HG03045 (cell line): ENCODE results near the gene CCDC63.
"Not testable (repeated sequence)": the region's sequence is repeated elsewhere in the genome, so short reads cannot be mapped to it uniquely, and the experiment has no call there.

Experiments used
- ATAC-seq: cut with Tn5 transposase; IDR thresholded peaks from one replicate; pipeline ENCODE4 v1.9.1; 2021; ENCODE audit warnings: mild to moderate bottlenecking, moderate library complexity; ENCODE audit not compliant: unreplicated experiment

CCDC63 gene

GRCh38 chr12:110844131-110844530 lies 2.7 kb upstream of the CCDC63 start:
- no peak for ATAC-seq

- ATAC-seq = no peak
Measured at GRCh38 chr12:110844551-110845338, 2.0 kb upstream of the CCDC63 start.

DNA sequence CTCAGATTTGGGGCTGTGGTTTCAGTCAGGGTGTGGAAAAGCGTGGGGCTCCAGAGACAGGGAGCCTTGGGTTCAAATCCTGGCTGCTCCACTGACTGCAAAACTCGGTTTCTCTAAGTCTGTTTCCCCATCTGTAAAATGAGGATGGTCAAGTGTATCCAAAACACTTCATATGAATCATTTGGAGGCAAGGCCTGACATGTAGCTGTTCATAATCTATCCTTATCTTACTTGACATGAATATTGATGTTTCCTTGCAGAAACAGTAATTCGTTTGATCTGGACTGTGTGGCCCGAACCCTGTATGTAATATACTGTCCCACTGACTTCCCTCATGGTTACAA lies 1.5 kb upstream of the CCDC63 start:
- ATAC-seq = no peak

DNA sequence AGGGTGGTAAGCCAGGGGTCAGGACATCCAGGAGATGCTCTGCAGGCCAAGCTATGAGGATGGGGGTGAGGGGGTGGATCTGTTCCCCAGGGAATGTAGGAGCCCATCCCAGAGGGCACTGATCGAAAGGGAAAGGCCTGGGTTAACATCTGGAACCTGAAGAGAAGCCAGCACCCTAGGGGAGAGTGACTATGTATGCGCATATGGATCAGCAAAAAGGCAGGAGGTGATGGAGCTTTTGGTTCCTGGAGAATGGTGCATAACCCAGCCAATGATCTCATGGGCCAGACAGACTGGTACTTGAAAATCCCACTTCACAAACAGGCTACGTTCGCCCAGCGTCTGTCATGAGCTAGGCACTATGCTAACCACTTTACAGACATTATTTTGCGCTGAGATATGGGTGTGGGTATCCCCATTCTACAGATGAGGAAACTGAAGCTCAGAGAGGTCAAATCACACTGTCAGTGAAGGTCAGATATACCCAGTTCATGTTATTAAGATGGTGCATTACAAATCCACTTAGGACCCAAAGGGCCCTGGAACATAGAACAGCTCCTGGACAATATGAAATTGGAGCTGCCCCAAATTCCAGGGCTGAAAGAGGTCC lies 1.6 kb downstream of the CCDC63 start:
- no peak for ATAC-seq

DNA sequence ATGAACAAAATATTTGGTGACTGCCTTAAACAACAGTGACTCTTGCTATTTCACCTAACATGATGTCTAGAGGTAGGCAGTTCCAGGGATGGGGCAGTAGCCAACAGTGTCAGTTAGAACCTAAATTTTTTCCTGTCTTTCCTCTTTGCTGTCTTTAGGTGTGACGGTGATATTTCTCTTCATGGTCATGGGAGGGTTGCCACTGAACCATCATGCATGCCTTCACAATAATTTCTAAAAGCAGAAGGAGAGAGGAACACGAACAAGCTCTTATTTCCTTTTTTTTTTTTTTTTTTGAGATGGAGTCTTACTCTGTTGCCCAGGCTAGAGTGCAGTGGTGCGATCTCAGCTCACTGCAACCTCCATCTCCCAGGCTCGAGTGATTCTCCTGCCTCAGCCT lies 2.4 kb downstream of the CCDC63 start:
- no peak for ATAC-seq

DNA sequence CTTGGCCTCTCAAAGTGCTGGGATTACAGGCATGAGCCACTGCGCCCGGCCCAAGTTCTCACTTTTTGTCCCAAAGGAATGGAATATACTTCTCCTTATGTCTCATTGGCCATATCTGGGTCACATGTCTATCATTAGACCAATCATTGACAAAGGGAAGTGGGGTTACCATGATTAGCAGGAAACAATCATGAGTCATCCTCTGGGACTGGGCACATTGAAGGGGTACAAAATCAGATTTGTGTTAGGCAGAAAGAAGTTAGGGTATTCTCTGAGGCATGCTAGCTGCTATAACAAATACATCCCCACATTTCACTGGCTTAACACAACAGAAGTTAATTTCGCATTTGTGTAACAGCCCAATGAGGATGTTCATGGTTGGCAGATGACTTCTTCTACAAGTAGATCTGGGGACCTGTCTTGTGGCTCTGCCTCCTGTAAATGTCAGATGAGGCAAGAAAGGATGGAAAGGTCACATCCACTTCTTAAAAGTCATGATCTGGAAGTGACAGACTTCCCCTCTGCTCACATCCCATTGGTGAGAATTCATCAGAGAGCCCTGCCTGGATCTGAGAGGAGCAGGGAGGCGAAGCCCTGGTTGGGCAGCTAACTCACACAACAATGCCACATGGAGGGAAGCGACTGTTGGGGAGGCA lies 3.1 kb downstream of the CCDC63 start:
- ATAC-seq = no peak

DNA sequence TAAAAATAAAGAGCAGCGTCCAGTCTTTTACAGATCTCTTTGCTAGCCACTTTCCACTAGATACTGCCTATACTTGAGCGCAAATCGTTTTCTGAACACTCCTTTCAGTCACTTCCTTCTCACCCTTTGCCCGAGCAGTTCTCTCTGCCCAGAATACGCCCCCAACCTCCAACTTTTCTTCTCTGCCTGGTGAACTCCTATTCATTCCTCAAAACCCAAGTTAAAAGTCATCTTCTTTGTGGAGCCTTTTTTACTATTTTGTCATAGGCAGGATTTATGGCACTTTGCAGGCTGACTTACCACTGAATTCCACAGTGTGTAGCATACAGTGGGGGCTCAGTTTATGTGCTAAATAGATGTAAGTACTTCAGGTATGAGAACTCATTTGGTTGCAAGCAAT lies 4.0 kb downstream of the CCDC63 start:
- ATAC-seq = no peak

DNA sequence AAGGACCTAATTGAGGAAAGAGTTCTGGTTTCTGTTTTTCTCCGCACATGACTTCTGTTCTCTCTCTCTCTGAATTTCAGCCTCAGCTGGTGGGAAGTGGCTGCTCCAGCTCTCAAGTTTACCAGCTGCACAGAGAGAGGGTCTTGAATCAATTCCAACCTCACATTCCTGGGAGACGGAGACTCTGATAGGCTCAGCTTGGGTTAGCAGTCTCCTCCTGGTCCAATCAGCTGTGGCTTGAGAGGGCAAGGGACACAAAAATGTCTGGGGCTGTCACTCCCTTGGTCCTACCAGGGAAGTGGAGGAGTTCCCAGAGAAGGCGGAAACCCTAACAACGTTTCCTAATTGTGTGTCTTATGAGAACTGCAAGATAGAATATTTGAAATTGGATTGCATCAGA lies 7.0 kb downstream of the CCDC63 start:
- ATAC-seq = no peak

DNA sequence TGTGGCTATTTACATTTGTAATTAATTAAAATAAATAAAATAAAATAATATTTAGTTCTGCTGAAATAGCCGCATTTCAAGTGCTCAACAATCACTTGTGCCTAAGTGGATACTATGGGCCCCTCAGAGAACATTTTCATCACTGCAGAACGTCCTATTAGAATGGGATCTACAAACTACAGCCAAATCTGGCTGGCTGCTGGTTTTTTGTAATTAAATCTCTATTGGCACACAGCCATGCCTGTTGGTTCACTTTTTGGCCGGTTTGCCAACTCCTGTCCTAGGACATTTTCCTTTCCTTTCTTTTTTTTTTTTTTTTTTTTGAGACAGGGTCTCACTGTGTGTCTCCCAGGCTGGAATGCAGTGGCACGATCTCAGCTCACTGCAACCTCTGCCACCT lies 9.8 kb downstream of the CCDC63 start:
- no peak for ATAC-seq

- ATAC-seq = no peak
Measured at GRCh38 chr12:110857528-110857927, 10.7 kb downstream of the CCDC63 start.

DNA sequence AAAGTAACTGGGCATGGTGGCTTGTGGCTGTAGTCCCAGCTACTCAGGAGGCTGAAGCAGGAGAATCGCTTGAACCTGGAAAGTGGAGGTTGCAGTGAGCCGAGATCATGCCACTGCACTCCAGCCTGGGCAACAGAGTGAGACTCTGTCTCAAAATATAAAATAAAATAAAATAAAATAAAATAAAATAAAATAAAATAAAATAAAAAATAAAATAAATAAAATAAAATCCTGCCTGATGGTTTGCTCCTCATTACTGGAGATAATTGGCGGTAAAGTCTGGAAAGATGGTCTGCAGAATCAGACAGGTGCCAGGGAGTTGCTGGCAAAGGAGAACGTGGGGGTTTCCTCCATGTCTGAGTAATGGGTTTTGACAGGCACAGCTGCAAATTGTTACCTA lies 11.2 kb downstream of the CCDC63 start:
- ATAC-seq = not testable (repeated sequence)

- no peak for ATAC-seq
Measured at GRCh38 chr12:110858848-110859247, 12.1 kb downstream of the CCDC63 start.

DNA sequence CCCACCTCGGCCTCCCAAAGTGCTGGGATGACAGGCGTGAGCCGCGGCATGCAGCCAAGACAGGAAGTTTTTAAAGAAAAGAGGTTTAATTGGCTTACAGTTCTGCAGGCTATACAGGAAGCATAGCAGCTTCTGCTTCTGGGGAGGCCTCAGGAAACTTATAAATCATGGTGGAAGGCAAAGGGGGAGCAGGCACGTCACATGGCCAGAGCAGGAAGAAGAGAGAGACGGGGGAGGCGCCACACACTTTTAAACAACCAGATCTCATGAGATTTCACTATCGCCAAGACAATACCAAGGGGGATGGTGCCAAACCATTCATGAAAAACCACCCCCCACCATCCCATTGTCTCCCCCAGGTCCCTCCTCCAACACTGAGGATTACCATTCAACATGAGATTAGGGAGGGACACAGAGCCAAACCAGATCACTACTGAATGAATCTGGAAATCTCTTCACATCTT lies 14.1 kb downstream of the CCDC63 start:
- no peak for ATAC-seq

DNA sequence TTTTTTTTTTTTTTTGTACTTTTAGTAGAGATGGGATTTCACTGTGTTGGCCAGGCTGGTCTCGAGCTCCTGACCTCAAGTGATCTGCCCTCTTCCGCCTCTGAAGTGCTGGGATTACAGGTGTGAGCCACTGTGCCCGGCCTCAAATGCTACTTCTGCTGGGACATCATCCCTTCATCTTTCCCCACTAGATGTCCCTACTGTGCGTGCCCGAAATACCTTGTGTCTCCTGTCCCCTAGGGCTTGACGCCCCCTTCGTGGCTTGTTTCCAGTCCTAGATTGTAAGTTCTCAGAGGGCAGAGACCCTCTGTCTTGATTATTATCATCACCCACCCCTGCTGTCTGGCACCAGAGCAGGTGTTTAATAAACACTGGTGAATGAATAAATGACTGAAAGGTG lies 14.9 kb downstream of the CCDC63 start:
- no peak for ATAC-seq

GRCh38 chr12:110862329-110862728 lies 15.5 kb downstream of the CCDC63 start:
- ATAC-seq = no peak

- ATAC-seq = no peak
Measured at GRCh38 chr12:110863161-110863560, 16.4 kb downstream of the CCDC63 start.

DNA sequence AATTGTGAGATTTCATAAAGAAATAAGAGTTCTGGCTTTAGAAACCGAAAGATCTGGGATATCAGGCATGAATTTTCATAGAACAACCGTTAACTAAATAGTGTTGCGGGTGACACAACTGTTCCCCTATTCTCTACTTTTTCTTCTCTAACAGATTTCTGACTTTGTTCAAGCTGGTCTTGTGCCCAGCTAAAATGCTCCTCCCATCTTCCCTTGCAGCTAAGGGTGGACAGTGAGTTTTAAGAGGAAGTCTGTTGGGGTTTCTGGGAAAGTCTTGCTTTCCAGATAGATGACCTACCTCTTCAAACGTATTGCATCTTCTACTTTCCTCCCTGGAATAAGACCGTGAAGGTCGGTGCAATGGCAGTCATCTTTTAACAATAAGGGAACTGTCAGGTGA lies 18.7 kb downstream of the CCDC63 start:
- no peak for ATAC-seq

DNA sequence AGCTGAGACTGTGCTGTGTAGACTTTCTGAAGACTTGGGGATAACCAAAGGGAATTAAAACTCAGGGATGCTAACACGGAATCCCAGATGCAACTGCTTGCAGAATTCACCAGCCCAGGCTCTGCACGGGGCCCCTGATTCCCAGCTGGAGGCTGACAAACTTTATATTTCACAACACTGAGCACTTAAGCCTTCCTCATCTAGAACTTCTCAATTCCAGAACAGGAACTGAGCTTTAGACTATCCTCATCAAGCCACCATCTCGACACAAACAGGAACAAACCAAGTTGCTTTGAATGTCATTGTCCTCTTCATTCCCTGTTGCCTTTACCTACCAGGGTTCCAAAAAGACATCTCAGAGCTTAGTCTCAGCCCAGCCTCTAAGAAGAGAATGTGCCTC lies 22.2 kb downstream of the CCDC63 start:
- no peak for ATAC-seq

- no peak for ATAC-seq
Measured at GRCh38 chr12:110869803-110870202, 23.0 kb downstream of the CCDC63 start.

DNA sequence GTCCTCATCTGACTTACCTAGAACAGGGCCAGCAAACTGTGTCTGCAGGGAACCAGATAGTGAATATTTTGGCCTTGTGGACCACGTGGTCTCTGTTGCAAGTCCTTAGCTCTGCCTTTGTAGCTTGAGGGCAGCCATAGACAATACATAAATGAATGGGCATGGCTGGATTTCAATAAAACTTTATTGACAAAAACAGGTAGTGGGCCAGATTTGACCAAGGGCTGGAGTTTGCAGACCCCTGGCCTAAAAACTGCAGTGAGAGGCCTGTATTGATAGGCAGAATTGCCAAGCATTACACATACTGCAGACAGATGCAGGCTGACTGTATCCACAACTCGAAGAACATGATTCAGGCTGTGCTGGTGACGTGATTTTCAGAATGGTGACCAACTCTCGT lies 25.3 kb downstream of the CCDC63 start:
- no peak for ATAC-seq

DNA sequence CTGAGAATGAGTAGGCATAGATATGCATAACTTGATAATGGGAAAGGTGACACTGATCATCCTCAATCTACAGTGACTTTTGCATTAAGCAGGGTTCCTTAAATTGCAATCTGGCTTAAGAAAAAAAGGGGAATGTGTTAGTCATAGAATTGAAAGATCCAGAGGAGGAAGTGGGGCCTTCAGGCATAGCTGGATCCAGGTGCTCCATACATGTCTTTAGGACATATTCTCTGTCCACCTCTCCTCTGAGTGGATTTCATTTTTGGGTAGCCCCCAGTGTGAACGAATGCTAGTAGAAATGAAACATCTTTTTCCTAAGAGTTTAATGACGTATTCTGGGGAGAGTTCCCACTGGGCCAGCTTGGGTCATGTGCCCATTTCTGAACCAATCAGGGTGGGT lies 27.6 kb downstream of the CCDC63 start:
- ATAC-seq = no peak

- no peak for ATAC-seq
Measured at GRCh38 chr12:110874781-110875180, 28.0 kb downstream of the CCDC63 start.
